Activated T-cell treated with anti-CD3 and anti-CD28 coated beads, Interleukin-2, amount 50 U/mL, for 1 hour (primary cell): ENCODE data around the gene NECAB2.

Experiments used
- DNase-seq: peaks from one replicate; pipeline ENCODE4 v3.0.0-alpha.2; 2020

The NECAB2 gene

DNA sequence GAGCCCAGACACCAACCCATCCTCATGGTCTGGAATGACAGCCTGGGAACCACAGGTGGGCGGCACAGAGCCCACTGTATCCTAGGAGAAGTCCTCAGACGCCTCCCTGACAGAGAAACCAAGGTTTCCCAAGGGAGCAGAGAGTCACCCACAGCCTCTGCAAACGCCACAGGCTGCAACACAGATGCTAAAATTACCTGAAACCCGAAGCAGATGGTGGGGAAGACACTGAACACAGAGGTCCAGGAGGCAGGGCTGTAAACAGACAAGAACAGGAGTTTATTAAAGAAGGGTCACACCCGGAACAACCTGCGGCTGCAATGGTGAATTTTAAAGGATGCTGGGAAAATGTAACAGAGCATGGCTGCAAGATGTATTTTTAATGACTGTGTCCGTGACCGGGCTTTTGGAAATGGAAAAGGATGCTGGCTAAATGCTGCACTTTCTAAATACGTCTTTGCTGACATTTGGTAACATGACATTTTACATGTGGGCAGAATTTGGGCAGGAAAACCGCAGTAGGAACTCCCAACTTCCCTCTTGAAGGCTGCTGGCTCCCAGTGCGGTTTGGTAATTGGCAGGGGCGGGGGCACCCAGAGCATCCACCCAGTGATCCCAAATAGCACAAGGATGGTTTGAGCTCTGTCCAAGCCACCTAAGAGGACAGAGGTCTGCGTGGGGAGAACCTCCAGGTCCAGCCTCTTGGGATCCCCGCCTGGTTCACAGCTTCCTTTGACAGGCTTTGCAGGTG, 61.4 kb downstream of the NECAB2 start:
- no peak for DNase-seq

DNA sequence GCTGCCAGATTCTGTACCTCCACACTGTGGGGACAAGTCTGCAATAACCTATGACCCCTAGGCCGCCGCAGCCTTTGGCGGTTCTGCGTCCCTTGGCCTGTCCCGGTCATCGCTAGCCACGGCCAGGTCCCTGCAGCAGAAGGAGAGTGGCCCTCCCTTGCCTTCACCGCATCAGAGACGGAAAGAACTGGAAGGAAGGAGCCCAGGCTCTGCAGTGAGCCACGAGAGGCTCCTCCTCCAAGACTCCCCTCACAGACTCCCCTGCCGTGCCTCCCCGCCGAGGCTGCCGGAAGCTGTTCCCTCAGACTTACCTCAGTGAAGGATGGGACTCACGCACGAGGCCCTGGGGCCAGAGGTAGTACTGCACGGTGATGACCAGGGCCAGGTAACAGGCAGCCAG, 63.5 kb downstream of the NECAB2 start:
- no peak for DNase-seq

DNA sequence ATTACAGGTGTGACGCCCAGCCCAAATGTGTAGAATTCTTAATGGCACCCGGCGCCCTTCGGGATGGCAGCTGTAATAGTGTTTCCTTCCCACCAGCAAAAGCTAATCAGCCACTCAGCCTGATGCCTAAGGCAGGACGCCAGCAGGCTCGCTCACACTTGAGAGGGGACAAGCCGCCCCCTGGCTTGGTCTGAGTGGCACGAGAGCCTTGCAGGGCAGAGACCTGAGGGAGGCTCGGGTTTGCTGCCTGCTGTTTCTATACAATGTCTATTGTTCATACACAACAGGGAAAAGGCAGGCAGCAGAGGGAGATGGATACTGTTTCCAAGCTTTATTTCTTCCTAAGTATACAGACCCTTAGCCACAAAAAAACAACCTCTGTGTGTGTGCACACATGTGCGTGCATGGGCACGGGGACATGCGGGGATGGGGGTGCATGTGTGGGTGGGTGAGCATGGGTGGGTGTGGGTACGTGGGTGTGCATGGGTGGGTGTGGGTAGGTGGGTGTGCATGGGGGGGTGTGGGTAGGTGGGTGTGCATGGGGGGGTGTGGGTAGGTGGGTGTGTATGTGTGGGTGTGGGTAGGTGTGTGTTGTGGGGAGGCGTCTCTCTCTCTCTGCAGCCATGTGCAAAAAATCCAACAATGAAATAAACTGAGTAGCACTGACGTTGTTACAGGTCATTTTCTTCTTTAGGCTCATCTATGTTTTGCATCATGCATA, 64.6 kb downstream of the NECAB2 start:
- DNase-seq = no peak

DNA sequence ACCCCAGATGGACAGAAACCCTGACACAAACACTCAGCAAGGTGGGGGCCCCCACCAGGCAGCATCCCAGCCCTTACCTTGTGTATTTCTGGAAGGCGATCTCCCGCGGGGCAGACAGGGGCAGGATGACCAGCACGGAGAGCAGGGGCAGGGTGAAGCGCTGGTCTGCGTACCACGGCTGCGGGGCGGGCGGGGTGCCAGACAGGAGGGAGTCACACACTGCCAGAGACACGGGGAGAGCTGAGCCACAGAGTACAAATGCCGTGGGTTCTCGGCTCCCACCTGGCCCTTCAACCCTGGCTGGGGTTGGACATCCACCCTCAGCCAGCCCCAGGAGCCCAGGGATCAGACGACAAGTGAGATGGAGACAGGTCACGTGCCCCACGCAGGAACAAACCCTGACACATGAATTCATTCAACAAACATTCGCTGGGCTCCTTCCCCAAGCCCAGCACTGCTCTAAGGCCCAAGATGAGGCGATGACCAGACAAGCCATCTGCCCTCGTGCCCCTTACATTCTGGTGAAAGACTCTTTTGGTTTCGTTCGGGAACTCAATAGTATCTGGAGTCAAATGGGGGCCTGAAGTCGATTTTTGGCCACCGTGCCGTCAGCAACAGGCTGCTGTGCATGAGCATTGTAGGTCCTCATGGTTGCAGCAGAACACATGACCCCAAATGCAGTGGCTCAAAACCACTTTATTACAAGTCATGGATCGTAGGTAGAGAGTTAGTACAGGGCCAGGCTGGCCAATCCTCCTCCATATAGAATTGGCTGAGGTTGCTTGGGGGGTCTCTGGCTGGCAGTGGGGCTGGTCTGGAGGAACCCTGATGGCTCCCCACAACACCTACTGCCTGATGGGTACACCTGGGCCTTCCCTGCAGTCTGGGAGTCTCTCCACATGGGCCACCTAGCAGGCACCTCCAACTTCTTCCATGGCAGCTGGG, 65.5 kb downstream of the NECAB2 start:
- no peak for DNase-seq

DNA sequence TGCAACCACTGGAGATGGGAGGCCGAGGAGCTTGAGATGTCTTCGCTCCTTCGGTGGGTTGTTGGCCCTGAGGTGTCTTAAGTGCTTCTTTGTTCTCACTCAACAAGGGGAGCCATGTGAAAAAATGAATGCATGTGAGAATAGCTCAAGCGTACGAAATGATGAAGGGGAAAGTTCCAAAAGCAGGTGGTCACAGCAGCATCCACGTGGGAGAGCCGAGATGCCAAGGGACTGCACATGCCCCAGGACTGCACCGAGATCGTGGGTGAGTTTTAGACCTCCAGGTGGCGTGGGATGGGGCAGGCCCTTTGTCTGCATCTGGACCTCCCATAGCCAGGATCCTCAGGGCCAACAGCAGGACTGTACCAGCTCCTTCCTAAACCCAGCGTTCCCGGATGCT, 66.5 kb downstream of the NECAB2 start:
- no peak for DNase-seq

DNA sequence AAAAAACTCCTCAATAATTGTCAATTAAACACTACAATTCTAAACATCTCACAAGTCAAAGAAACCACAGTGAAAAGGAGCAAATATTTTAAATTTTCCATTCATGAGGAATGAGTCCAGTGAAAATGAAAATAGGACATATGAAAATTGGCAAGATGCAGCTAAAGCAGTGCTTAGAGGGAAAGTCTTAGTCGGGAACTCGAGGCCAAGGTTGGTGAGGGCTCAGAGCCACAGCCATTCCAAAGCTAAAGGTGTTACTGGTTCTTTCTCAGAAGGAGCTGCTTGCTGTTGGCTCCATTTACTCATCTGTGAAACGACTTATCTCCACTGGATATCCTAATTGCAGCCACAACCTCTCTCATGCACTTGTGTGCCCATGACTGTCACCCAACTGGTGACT, 68.1 kb downstream of the NECAB2 start:
- DNase-seq = no peak

DNA sequence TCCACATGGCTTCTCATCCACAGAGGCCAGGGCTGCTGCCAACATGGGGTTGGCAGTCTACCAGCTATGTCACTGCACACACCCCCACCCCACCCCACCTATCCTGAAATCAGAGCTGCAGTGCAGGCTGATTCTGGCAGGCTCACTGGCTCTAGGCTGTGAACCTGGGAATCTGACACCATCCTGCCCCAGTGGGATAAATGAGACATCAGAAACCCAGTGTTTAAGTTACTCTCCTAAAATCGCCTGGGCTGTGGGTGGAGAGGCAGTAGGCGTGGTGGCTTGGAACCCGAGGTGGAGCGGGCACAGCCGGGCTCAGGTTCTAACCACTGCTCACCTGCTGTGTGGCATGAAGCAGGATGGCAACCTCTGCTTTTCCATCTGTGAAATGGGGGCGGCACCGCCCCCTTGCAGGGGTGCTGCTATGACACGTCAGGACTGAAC, 69.0 kb downstream of the NECAB2 start:
- no peak for DNase-seq

DNA sequence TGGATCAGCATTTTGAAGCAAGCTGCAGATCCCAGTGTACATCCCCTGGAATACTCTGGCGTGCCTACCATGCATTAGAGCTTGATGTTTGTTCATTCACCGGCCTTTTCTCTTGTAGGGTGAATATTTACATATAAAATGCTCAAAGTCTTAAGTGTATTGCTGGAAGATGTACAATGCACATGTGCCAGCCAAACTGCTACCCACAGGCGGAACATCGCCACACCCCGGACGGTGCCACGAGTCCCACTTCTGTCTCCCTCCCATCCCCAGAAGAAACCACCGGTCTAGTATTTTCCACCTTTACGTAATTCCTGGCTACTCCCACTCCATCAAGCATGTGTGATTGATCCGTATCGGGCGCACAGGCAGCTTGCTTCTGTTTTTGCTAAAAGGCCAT, 70.4 kb downstream of the NECAB2 start:
- DNase-seq = no peak

DNA sequence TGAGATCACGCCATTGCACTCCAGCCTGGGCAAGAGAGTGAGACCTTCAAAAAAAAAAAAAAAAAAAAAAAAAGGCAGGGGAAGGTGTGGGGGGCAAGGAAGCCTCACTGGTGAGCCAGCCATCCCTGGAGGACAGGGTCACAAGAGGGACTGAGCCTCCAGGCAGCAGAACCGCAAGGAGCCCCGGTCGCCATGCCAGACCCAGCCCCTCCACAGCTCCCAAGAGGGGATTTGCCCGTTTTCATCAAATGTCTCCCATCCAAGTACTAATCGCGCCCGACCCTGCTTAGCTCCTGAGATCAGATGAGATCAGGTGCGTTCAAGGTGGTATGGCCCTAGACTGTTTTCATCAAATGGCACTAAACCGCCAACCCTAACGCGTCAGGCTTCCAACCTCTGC, 71.7 kb downstream of the NECAB2 start:
- DNase-seq = no peak

DNA sequence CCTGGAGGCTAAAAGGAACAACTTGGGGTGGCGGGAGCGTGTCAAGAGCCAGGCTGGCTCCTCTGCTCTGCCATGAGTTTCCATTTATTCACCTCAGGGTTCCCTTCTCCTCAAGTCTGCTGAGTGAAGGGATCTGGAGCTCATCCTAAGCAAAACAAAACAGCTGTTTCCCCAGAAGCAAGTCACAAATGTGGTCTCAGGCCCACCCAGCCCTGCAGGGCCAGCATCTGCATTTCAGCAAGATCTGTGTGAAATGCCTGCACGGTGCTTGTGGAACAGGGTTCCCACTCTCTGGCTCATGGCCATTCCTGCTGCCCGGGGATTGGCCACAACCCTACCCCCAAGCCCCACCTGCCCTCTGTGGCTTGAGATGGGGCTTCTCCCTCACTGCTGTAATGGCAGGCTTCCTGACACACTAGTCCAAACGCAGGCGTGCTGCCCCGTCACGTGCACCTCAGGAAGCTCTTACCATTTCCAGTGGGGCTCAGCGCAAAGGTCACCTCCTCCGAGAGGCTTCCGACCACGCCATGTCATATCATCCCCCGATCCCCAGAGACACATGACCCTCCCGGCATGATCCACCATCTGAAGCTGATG, 72.3 kb downstream of the NECAB2 start:
- no peak for DNase-seq

DNA sequence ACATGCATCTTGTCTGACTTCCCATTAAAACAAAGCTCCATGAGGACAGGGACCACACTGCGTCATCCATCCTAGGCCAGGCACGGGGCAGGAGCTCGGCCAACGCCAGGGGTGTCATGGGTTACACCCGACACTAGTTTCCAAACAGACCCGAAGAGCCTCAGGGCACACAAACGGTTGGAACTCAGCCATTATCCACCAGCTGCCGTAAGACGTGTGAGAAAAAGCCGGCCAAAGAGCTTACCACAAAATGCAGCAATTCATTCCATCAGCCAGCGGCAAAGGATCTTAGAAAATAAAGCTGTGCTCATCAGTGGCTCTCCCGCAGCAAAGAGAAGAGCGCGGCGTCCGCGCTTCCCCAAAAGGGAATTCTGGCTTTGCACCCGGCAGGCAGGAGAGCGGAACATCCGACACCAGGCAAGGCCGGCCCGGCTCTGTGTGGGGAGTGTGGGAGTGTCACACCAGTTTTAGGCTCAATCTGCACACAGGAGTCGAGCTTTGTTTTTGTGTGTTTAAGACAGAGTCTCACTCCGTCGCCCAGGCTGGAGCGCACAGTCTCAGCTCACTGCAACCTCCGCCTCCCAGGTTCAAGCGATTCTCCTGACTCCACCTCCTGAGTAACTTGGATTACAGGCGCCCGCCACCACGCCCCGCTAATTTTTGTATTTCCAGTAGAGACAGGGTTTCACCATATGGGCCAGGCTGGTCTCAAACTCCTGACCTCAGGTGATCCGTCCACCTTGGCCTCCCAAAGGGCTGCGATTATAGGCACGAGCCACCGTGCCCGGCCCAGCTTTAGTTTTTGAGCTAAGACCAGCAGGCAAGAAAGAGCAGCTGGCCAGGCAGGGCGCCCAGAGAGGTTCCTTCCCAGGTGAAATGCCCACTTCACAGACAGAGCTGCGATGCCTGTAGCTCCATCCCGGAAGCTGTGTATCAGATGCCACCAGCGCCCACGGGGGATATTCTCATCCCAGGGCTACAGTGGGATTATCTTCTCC, 73.1 kb downstream of the NECAB2 start:
- no peak for DNase-seq

DNA sequence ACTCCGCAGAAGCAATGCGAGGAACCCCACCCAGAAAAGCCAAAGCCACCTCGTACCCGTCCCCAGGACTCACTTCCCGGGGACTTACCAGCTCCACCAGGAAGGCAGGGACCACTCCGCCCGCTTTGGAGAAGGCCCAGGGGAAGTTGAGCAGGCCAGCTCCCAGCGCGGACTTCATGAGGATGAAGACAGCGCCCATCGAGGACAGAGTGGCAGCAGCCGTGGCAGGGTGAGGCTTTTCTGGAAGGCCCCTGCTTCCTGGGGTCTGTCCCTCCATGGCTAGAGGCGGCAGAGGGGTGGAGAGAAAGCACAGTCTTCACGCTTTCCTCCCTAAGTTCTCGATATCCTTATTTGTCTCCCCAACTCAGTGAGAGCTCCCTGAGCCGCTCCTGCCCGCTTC, 73.8 kb downstream of the NECAB2 start:
- no peak for DNase-seq

DNA sequence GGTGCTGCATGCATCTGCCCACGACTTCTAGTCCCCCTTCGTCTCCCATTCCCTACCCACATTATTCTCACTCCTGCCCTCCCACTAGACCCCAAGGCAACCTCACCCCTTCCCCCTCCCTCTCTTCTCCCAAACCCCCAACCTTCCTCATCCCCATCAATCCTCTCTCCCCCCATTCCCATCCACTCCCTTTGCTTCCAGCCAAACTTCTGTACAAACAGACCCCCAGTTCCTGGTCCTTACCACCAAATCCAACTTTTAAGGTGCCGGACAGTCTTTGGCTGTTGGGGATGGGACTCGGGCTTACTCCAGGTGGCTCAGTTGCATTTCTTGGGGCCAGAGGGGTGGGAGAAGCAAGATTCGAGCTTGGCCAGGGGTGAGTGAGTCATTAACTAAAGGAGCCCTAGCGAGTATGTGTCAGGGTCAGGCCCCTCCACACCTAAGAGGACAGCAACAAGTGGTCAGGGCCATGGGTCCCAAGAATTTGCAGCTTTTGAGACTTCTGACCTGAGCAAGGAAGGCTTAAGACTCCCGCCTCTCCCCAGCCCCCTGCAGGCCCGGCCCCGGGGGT, 74.3 kb downstream of the NECAB2 start, which contains the start of gene SLC38A8:
SLC38A8 (minus strand) TSS at position 488 of the 571 bp plus-strand sequence. CDS start 638 bp downstream, outside the sequence.
- no peak for DNase-seq

DNA sequence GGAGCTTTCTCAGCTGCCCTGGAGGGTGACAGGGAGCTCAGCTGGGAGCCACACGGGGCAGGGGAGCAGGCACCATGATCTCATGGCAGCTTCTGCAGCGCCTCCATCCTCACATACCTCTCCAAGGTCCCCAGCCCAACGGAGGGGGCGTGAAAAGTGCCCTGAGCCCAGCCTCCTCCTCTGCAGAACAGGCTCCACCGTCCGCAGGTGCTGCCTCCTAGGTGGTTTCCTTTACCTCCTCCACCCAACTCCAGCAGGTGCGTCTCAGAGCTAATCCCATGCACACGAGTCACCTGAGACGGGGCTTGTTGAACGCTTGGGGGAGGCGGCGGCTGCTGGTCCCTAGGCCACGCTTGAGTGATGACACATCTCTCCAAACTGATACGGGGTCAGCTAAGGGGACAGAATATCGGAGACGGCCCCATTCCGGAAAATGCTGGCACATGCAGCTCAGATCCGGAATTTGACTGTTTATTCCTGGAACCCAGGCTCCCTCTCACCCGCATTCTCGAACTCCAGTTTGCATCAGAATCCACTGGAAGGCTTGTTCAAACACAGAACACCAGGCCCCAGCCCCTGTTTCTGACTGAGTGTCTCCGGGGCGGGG, 74.9 kb downstream of the NECAB2 start:
- no peak for DNase-seq

DNA sequence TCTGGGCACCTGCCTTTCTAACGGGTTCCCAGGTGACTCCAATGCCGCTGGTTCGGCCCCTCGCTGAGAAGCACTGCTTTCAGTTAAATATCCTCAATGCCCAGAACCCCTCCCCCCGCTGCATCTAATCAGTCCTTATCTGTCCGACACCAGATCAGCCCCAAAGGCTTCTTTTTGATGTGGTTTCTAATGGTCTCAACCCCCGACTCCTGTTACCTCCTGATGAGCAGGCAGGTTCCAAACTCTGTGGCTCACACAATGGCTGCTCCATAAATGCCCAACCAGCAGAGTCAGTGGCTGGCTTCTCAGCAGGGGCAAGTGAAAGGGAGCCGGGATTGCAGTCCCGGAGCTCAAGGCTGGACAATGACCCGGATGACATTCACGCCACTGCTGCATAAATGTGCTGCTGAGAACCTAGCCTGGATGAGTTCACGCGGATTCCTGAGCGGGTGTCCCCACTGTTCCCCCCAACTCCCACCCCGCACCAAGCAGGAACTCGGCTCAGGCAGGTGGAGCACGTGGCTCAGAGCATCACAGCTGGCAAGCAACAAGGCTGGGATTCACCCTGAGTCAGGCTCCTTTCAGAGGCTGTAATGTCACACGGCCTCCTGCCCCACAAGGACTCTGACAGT, 75.6 kb downstream of the NECAB2 start:
- DNase-seq = no peak

DNA sequence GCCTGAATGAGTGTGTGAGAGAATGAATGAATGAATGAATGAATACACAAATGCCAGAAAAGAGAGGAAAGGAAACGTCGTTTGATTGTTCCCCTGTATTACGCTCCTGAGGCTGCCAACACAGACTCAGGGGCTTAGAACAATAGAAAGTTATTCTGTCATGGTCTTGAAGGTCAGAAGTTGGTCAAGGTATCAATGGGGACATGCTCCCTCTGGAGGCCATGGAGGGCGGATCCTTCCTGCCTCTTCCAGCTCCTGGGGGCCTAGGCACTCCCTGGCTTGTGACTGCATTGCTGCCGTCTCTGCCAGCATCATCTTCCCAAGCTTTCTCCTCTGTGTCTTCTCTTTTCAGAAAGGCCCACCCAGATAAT, 76.1 kb downstream of the NECAB2 start:
- DNase-seq = no peak

DNA sequence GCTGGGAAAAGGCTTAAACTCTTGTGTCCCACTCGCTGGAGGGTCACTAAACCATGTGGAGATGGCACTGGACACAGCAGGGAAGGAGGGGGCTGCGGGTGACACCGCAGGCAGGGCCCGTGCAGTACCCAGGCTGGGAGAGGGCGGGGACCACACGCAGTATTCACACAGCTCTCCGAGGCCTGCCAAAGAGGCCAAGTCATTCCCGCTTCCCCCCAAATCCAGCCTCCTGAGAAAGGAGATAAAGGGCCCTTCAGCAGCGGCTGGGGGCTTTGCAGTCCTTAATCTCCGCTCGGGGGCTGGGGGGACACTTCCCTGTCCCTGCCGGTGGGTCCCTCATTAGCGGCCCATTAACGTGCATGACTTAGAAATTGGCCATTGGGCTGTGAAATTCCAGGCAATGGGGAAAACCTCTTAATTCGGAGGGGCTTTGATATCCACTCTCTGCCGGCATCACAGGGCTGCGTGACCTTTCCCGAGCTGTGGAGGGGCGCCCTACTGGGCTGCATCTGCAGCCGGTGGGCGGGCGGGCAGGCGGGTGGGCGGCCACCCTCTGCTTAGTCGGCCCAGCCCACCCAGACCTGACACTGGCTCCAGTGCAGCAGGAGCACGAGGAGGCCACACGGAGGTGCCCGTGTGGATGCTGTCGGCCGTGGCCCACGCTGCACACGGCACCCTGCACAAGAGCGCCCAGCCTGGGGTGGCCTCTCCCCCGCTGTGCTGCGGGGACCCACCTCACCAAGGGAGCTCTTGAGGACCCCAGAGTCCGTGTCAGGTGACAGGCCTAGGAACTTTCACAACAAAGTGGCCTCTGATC, 77.2 kb downstream of the NECAB2 start:
- DNase-seq = no peak

DNA sequence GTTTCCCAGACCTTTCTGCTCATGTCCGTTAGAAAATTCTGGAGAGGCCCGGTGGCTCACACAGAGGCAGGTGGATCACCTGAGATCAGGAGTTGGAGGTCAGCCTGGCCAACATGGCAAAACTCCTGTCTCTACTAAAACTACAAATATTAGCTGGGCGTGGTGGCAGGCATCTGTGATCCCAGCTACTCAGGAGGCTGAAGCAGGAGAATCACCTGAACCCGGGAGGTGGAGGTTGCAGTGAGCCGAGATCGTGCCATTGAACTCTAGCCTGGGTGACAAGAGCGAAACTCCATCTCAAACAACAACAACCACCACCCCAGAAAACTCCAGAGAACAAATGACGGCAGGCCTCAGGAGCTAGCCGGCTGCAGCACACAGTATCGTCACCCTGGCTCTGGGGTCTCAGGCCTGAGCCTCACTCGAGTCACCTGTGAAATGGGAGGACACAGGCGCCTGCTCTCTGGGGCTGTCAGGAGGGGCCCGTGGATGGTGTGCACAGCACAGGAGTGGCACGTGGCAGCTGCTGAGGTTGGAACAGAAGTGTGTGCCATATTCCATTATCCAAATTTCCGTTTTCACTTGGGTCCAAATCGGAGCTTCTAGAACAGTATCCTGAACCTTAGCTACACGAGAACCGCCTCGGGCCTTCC, 77.9 kb downstream of the NECAB2 start:
- no peak for DNase-seq

DNA sequence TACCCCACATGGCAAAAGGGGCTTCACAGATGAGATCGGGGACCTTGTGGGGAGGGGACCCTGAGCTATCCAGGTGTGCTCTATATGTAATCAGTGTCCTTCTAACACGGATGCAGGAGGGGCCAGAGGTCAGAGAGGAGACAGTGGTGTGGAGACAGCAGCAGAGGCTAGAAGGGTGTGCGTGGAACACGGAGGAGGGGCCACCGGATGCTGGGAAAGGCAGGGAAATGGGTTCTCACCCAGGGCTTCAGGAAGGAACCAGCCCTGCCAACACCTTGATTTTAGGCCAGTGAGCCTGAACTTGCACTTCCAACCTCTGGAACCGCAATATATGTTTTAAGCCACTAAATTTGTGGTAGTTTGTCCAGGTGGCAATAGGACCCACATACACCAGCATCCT, 79.2 kb downstream of the NECAB2 start:
- DNase-seq = no peak
